Activated CD4-positive, alpha-beta T cell treated with anti-CD3 and anti-CD28 coated beads for 4 hours (primary cell): ENCODE data around the gene IL23R.
A peak's percentile ranks its signal among the peaks of the same experiment; 100 is the strongest.

Experiments used
- DNase-seq, 2 donors: peaks; one replicate each; pipeline ENCODE4 v3.0.0-alpha.2; 2020

The IL23R gene

DNA sequence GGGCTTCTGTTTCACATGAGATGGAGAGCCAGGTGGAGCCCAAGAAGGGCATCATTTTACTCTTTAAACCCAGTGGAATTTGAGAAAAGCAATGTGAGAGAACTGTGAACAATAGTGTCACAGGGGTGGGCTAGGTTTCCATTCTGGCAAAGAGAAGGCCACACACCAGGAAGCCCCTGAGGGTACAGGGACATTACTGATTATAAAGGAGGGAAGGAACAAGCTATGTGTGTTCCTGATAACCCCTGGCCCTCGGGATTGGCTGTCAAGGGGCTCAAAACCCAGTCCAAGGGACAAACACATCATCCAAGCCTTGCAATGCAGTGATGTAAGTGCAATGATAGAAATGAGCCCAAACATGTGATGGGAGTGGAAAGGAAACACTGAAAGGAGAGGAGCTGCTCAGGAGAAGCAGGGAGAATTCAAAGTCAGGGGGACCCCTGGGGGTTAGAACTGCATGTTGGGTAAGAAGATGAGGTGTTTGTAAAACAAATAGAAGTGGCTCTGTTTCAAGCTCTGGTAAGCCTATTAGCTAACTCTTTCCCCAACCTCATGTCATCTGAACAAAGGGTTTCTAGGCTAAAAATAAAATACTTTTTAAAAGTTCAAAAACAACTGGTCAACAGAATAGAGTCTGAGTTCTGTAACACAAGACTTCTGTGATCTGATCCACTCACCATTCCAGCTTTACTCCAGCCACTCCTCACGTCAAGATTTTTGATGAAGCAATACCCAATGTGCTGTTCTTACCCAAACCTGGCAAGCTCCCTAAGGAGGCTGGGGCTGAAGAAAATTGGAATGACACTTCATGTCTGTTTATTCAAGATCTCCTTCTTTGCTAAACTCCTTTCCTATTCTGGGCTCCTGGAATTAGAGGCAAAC lies 90.3 kb downstream of the IL23R start:
- DNase-seq = no peak

- no peak for DNase-seq
Measured at GRCh38 chr1:67257173-67257535, 90.9 kb downstream of the IL23R start.

DNA sequence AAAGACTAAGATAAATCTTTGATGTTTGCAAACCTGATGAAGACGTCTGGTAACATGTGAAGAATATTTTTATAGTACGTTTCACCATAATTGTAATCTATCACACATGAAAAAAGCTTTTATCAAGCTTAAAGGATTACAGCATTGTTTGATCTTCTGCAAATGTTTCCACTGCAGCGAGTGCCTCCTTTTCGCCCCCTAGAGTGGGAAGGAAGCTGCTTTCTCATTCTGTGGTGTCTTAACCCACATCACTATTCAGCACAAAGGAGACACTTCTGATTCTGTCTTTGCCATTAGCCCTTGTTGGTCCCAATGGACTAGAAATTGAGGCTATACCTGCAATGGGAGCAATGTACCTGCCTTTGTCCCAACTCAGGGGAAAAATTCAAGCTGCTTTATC lies 95.4 kb downstream of the IL23R start:
- DNase-seq = peak; percentile 7 to 30

GRCh38 chr1:67262735-67263134 lies 96.5 kb downstream of the IL23R start:
- no peak for DNase-seq

DNA sequence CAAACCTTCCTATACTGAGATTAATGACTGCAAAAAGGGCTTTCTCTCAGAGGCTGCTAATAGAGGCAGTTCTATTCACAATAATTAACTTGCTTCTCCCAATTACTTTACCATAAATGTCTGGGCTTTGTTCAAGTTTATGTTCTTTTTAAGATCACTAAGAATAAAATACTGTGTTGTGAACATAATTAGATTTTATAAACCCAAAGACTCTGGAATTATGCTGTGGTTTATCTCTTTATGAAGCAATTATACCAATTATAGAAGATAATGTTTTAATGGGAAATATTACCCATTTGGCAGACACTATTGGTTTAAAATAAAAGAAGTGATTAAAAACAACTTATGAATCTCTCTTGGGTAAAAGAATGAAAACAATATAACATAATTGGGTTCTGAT lies 97.9 kb downstream of the IL23R start:
- no peak for DNase-seq

DNA sequence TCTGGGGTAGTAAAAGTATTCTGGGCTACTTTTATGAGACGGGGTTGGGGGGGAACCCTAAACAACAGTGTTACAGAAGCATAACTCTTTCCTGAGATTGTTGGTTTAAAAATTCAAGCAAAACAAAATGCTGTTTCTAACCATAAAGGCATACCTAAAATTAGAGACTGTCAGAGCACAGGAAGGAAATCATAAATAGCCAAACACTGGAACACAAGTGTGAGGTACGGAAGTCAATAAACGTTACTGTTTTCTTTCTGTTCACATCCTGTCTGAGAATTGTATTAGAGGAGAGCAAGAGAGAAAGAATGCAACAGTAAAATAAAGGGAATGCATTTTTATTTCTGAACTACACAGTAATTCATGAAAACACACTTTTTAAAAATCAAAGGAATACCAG lies 98.6 kb downstream of the IL23R start:
- DNase-seq = no peak

DNA sequence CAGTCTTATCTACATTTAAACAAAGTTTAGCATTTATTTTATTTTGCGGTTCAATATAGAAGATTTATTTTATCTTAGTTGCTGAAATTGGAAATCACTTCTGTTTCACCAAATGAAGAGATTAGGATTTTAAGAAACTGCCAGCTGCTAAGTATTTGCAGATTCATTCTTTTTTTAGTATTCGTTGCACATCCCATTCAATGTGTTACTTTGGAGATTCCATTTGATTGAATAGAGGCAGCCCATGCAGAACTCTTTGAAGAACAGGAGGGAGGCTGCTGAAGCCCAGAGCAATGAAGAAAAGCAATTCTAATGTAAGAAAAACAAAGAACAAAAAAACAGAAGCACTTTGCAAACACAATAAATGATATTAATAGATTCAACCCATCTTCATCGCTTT lies 102.8 kb downstream of the IL23R start:
- no peak for DNase-seq

DNA sequence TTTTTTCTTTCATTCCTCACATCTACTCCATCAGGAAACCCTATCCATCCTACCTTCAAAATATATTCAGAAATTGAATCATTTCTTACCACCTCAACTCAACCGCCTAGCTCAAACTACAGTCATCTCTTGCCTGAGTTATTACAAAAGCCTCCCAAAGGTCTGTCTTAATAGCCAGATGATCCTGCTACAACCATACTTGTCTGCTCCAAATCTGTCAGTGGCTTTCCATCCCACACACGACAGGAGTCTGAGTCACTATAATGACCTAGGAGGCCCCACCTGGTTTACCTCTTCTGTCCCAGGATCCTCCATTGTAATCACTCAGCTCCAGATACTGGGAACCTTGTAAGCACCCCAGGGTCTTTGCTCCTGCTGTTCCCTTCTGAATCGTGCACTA lies 104.3 kb downstream of the IL23R start:
- DNase-seq = no peak

DNA sequence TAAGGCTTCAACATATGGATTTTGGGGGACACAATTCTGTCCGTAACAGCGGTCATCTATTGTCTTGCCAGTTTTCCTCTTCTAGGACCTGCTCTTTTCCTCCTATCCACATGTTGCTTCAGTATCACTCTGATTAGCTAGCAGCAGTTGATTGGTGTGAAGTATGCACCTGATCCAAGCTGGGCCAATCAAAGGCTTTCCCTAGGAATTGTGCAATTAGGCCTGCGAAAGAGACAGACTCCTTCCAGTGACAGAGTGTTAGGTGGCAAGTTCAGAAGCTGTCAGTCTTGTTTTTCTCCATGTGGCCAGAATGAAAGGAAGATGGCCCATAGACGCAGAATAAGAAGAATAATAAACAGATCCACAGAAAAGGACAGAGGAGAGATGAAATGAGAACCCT lies 107.3 kb downstream of the IL23R start:
- DNase-seq = no peak

DNA sequence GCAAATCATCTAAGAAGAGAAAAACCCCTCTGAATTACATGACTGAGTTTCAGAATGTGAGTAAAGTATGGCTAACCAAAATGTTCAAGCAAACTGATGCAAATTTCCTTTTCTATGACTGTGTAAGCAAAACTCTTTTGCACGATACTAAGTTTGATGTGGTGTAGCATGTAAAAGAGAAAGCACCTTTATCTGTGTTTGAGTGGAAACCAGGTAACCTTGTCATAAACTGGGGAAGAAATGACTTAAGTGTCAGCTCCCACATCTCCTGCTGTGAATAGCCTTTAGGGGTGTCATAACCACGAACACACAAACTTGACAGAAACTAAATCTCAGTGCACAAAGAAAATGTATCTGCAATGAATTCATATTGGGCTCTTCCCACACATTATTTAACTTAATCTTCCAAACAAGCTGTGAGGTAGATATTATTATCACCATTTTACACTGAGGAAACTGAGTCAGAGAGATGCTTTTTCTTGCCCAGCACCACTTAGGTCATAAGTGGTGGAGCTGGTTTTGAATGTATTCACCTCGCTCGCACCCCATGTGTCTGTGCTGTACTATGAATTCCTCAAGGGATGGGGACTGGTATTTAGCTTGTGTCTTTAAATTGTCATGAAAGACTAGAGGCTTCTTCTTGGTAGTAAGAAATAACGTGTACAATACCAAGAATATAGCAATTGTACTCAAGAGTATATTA lies 108.5 kb downstream of the IL23R start:
- DNase-seq = no peak

GRCh38 chr1:67280696-67281095 lies 114.4 kb downstream of the IL23R start:
- DNase-seq = no peak

- DNase-seq = no peak
Measured at GRCh38 chr1:67281244-67281643, 115.0 kb downstream of the IL23R start.

GRCh38 chr1:67285780-67286488 lies 119.7 kb downstream of the IL23R start:
- no peak for DNase-seq

DNA sequence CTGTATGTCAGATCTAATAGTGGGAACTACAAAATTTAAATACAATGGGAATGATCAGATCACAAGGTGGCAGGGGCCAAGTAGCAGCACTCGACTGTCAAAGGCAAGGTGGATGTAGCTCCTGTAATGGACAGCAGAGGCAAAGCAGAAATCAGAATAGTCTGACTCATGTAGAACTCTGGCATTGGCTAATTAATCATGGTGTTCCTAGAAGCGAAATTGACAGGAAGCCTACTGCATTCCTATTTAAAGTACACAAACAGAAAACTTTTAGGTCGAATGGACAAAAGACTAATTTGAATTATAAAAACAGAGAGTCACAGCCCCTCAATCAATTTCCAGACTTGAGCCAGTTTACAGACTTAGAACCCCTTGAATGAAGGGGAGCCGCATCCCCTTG lies 124.0 kb downstream of the IL23R start:
- DNase-seq = no peak

GRCh38 chr1:67294836-67295617 lies 128.8 kb downstream of the IL23R start:
- no peak for DNase-seq

- DNase-seq = no peak
Measured at GRCh38 chr1:67298762-67299161, 132.5 kb downstream of the IL23R start.

DNA sequence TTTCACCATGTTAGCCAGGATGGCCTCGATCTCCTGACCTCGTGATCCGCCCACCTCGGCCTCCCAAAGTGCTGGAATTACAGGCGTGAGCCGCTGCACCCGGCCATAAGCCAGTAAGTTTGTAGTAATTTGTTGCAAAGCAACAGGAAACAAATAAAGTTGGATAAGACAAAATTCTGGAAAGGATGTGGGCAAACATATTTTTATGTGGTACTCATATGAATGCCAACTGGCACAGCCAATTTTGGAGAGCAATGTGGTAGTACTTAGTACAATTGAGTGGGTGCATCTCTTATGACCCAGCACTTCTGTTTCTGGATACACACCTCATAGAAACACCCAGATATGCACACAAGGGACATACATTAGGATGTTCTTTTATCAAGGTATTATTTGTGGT lies 133.0 kb downstream of the IL23R start:
- DNase-seq = no peak

DNA sequence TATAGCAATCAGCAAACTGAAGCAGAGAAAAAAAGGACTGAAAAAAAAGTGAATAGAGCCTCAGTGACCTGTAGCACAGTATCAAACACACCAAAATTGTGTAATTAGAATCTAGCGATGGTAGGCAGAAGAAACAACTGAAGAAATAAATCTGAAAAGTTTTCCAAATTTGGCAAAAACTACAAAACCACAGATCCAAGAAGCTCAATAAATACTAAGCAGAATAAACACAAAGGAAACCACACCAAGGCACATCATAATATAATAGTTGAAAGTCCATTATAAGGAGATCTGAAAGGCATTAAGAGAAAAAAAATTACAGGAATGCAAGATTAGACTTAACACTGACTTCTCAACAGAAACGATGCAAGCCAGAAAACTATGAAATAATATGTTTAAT lies 134.3 kb downstream of the IL23R start:
- DNase-seq = no peak

GRCh38 chr1:67304023-67304422 lies 137.8 kb downstream of the IL23R start:
- no peak for DNase-seq

- no peak for DNase-seq
Measured at GRCh38 chr1:67306547-67306946, 140.3 kb downstream of the IL23R start.

GRCh38 chr1:67307251-67308060 lies 141.2 kb downstream of the IL23R start, which contains the start of gene IL12RB2:
TSS of gene IL12RB2 (plus strand) at chr1:67307873. CDS start at chr1:67320369, 12,496 bp downstream.
- DNase-seq = peak; percentile 29 to 36

DNA sequence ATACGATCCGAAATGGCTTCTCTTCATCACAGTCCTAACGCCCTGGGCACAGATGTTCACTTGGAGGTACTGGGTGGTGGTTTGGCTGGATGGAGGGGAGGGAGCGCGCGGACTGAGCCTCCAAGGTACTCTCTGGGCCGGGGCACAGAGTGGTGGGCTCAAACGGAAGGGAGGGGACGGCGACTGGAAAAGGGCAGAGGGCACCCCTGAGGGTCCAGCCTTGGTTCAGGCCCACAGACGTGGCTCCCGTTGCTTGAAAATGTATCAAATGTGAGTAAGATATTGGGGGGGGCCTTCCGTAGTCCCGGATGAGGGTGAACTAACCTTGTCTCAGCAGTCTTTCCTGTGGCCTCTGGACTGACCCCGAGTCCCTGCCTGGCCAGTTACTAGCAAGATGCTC lies 141.9 kb downstream of the IL23R start:
- DNase-seq = no peak
